Measurements from ENCODE around the gene RASGRP4. TPM values are rescaled to one million over a fixed set of nuclear protein-coding genes. Genes with fewer than 3 reads are reported as not detected.

Gene RASGRP4
- total RNA-seq, 4 donors from 2014 or later: 0.91 to 2.3 (median 1.6) TPM

DNA sequence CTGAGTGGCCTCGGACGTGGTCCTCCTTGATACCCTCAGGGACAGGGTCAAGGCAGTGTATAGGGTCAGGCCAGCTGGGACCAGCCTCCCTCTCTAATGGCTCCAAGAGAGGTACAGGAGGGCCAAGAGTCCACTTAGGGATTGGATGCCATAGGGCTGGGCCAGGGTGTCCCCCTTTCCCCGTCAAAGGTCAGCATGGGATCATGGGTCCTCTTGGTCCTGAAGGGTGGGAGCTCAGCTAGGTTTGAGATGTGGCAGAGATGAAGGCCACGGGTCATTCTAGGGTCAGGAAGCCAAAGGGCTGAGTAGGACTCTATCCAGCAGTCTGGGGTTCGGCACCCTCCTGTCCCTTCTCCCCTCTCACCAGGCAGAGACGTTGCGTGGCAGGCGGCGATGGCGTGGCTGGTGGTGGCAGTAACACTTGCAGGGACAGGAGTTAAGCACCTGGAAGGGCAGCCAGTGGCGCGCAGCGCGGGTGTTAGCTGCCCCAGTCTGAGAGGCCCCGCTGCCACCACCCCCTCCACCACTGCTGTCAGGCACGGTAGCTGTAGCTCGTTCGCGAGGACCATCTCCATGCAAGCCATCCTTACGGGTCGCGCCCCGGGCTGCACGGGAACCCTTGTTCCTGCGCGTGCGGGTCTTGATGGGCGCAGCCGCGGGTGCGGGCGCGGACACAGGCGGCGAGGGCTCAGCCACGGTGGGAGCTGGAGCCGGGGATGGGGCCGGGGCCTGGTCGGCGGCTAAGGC lies 40.8 kb downstream of the RASGRP4 start:
- no peak for DNase-seq (ENCODE audit: low spot score in 2 of 2)
- peaks cover 50% of the 10 kb centered on the region for H3K4me1 ChIP-seq
- H3K27me3 ChIP-seq: no peaks in the 10 kb centered on the region
- H3K4me3 ChIP-seq: no peak overlapping the region
- no peak overlapping the region for H3K27ac ChIP-seq
- WGBS: 87% methylated on average over 32 of the region's 40 CpGs
- TF ChIP-seq EP300 (IDR thresholded peaks at IDR 0.05): no peak
- TF ChIP-seq POLR2AphosphoS5 (IDR thresholded peaks at IDR 0.05): no peak
- TF ChIP-seq, protein P1, sequence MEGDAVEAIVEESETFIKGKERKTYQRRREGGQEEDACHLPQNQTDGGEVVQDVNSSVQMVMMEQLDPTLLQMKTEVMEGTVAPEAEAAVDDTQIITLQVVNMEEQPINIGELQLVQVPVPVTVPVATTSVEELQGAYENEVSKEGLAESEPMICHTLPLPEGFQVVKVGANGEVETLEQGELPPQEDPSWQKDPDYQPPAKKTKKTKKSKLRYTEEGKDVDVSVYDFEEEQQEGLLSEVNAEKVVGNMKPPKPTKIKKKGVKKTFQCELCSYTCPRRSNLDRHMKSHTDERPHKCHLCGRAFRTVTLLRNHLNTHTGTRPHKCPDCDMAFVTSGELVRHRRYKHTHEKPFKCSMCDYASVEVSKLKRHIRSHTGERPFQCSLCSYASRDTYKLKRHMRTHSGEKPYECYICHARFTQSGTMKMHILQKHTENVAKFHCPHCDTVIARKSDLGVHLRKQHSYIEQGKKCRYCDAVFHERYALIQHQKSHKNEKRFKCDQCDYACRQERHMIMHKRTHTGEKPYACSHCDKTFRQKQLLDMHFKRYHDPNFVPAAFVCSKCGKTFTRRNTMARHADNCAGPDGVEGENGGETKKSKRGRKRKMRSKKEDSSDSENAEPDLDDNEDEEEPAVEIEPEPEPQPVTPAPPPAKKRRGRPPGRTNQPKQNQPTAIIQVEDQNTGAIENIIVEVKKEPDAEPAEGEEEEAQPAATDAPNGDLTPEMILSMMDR (IDR thresholded peaks at IDR 0.05): no peak
- TF ChIP-seq POLR2A (IDR thresholded peaks at IDR 0.05): no peak
- no peaks in the 10 kb centered on the region for H3K9me3 ChIP-seq
- peaks cover 42% of the 10 kb centered on the region for H3K36me3 ChIP-seq

GRCh38 chr19:38384209-38385027 lies 41.6 kb downstream of the RASGRP4 start:
- H3K9me3 ChIP-seq: no peaks in the 10 kb centered on the region
- H3K27me3 ChIP-seq: no peaks in the 10 kb centered on the region
- 78% methylated on average over 7 of the region's 10 CpGs for WGBS
- TF ChIP-seq EP300 (IDR thresholded peaks at IDR 0.05): no peak
- TF ChIP-seq, protein P1 (IDR thresholded peaks at IDR 0.05): no peak
- TF ChIP-seq POLR2A (IDR thresholded peaks at IDR 0.05): no peak
- no peak for TF ChIP-seq POLR2AphosphoS5 (IDR thresholded peaks at IDR 0.05)
- no peak overlapping the region for H3K27ac ChIP-seq
- peaks cover 46% of the 10 kb centered on the region for H3K4me1 ChIP-seq
- no peak for DNase-seq (ENCODE audit: low spot score in 2 of 2)
- H3K4me3 ChIP-seq: no peak overlapping the region
- peaks cover 50% of the 10 kb centered on the region for H3K36me3 ChIP-seq

DNA sequence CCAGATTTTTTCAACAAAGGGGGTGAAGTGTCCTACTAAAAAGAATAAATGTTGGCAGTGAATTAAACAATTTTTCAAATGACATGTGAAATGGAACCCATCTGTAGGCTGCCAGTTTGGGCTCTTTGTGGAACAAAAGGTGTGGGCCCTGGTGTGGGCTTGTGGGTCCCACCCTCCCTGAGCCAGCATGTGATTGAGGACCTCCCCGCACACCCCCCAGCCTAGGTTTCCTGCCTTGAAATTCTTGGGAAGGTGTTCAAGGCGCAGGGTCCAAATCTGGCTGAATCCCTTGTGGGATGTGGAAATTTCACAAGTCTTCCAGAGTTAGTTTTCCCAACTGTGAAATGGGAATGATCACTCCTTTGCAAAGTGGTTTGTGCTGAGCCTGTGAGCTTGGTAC lies 42.3 kb downstream of the RASGRP4 start:
- DNase-seq (ENCODE audit: low spot score in 2 of 2): no peak
- H3K9me3 ChIP-seq: no peaks in the 10 kb centered on the region
- peaks cover 56% of the 10 kb centered on the region for H3K36me3 ChIP-seq
- H3K4me3 ChIP-seq: no peak overlapping the region
- WGBS: 100% methylated on average over 2 of the region's 2 CpGs
- no peaks in the 10 kb centered on the region for H3K27me3 ChIP-seq
- TF ChIP-seq POLR2A (IDR thresholded peaks at IDR 0.05) (no peak), EP300 (IDR thresholded peaks at IDR 0.05) (no peak), POLR2AphosphoS5 (IDR thresholded peaks at IDR 0.05) (no peak)
- TF ChIP-seq, protein P1 (IDR thresholded peaks at IDR 0.05): no peak
- H3K27ac ChIP-seq: no peak overlapping the region
- H3K4me1 ChIP-seq: peaks cover 39% of the 10 kb centered on the region

- no peak overlapping the region for H3K27ac ChIP-seq
- H3K4me3 ChIP-seq: no peak overlapping the region
- TF ChIP-seq, protein P1 (IDR thresholded peaks at IDR 0.05): no peak
- TF ChIP-seq POLR2A (IDR thresholded peaks at IDR 0.05): no peak
- no peak for TF ChIP-seq POLR2AphosphoS5 (IDR thresholded peaks at IDR 0.05)
- TF ChIP-seq EP300 (IDR thresholded peaks at IDR 0.05): no peak
- 47% methylated on average over 6 of the region's 10 CpGs for WGBS
- peaks cover 57% of the 10 kb centered on the region for H3K36me3 ChIP-seq
- no peaks in the 10 kb centered on the region for H3K27me3 ChIP-seq
- no peak for DNase-seq (ENCODE audit: low spot score in 2 of 2)
- H3K4me1 ChIP-seq: peaks cover 33% of the 10 kb centered on the region
- H3K9me3 ChIP-seq: no peaks in the 10 kb centered on the region
Observed at GRCh38 chr19:38383184-38383583, 42.8 kb downstream of the RASGRP4 start.

GRCh38 chr19:38381138-38381537 lies 44.9 kb downstream of the RASGRP4 start:
- H3K27me3 ChIP-seq: no peaks in the 10 kb centered on the region
- H3K4me1 ChIP-seq: peaks cover 29% of the 10 kb centered on the region
- H3K9me3 ChIP-seq: no peaks in the 10 kb centered on the region
- no peak overlapping the region for H3K4me3 ChIP-seq
- TF ChIP-seq POLR2A (IDR thresholded peaks at IDR 0.05) (no peak), EP300 (IDR thresholded peaks at IDR 0.05) (no peak), POLR2AphosphoS5 (IDR thresholded peaks at IDR 0.05) (no peak)
- TF ChIP-seq, protein P1 (IDR thresholded peaks at IDR 0.05): no peak
- DNase-seq (ENCODE audit: low spot score in 2 of 2): no peak
- no peak overlapping the region for H3K27ac ChIP-seq
- H3K36me3 ChIP-seq: peaks cover 73% of the 10 kb centered on the region
- 94% methylated on average over 8 of the region's 9 CpGs for WGBS

Measured in suprapubic skin (tissue), 4 donors.